ENCODE measurements around the gene QARS1. TPM values are rescaled to one million over a fixed set of nuclear protein-coding genes. Genes with fewer than 3 reads are reported as not detected.

The QARS1 gene
- total and polyA plus RNA-seq, 2 of the 13 experiments (the other 11 are each of a cell fraction or from before 2014, with no cell fraction given) = 307 to 327 TPM

DNA sequence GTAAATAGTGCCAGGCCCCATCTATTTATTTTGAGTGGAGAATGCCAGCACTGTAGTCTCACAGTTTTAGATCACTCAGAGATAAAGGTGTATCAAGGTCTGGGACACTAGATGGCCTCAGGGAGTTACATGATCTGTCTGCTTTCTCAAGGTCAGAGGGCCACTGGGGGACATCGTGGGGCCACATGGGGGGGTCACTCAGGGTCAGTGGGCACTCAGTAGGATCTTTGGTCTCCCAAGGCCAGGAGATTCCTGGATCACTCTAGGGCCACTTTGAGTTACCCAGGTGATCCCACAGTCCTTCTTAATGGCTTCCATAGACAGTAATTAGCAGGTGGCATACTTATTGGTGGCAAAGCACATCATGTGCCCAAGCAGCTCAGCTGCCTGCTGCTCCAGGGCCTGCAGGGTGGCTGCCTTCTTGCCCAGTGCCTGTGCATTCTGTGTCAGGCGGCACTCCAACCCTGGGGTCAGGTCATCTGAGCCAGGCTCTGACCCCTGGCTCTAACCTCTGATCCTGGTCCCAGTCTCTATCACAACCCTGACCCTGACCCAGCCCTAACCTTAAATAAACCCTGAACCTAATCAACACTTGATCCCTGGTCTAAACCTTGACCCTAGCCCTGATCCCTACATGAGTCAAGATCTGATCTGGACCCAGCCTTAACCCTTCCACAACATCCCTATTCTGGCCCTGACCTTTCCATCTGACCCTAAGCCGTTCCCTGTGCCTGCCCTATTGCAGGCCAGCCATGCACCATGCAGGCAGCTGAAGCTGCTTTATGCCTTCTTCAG, 30.1 kb upstream of the QARS1 start (continued):
- TF ChIP-seq GABPA (IDR thresholded peaks at IDR 0.05; ENCODE audit: low read depth, low read length) (no peak), GABPA (CRISPR knock-in tag; IDR thresholded peaks at IDR 0.05; ENCODE audit: low read depth) (peak; percentile 34), GLI4 (CRISPR knock-in tag; IDR thresholded peaks at IDR 0.05; ENCODE audit: borderline replicate concordance) (no peak), SAP130 (CRISPR knock-in tag; IDR thresholded peaks at IDR 0.05; ENCODE audit: low read depth) (no peak), DNMT3B (CRISPR knock-in tag; conservative IDR thresholded peaks at IDR 0.05) (no peak), ZNF256 (CRISPR knock-in tag; conservative IDR thresholded peaks at IDR 0.05) (no peak), TOPORS (CRISPR knock-in tag; IDR thresholded peaks at IDR 0.05) (0 out of 2 replicates have a peak, but pooled peaks have one; percentile 23), SALL2 (CRISPR knock-in tag; IDR thresholded peaks at IDR 0.05) (no peak), ISL2 (CRISPR knock-in tag; IDR thresholded peaks at IDR 0.05) (no peak), FOXK1 (CRISPR knock-in tag; IDR thresholded peaks at IDR 0.05; ENCODE audit: borderline replicate concordance, low read depth) (no peak), ZNF230 (CRISPR knock-in tag; IDR thresholded peaks at IDR 0.05) (no peak), SP2 (CRISPR knock-in tag; IDR thresholded peaks at IDR 0.05) (no peak), ZNF761 (CRISPR knock-in tag; conservative IDR thresholded peaks at IDR 0.05) (no peak), RBFOX2 (IDR thresholded peaks at IDR 0.05; ENCODE audit: low read depth, low read length) (no peak), ZNF20 (CRISPR knock-in tag; IDR thresholded peaks at IDR 0.05) (no peak), NPAS2 (CRISPR knock-in tag; IDR thresholded peaks at IDR 0.05; ENCODE audit: borderline replicate concordance) (no peak), ZNF567 (CRISPR knock-in tag; IDR thresholded peaks at IDR 0.05; ENCODE audit: borderline replicate concordance) (no peak), SCMH1 (CRISPR knock-in tag; IDR thresholded peaks at IDR 0.05; ENCODE audit: borderline replicate concordance) (no peak), ZNF883 (CRISPR knock-in tag; IDR thresholded peaks at IDR 0.05; ENCODE audit: not compliant biosample characterization) (peak; percentile 15), ZFP36L1 (CRISPR knock-in tag; IDR thresholded peaks at IDR 0.05) (no peak)
- TF ChIP-seq, protein P1, sequence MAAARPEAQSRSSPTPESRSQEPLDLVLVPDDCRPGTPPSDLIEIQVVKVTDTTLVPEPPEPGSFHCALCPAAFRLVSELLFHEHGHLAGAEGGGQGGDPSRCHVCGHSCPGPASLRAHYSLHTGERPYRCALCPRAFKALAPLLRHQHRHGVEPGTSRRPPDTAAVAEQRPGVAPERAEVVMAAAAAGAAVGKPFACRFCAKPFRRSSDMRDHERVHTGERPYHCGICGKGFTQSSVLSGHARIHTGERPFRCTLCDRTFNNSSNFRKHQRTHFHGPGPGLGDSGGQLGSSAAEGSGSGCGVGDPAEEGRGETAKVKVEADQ (CRISPR knock-in tag; IDR thresholded peaks at IDR 0.05; ENCODE audit: borderline replicate concordance) = no peak
- TF ChIP-seq, protein P2, sequence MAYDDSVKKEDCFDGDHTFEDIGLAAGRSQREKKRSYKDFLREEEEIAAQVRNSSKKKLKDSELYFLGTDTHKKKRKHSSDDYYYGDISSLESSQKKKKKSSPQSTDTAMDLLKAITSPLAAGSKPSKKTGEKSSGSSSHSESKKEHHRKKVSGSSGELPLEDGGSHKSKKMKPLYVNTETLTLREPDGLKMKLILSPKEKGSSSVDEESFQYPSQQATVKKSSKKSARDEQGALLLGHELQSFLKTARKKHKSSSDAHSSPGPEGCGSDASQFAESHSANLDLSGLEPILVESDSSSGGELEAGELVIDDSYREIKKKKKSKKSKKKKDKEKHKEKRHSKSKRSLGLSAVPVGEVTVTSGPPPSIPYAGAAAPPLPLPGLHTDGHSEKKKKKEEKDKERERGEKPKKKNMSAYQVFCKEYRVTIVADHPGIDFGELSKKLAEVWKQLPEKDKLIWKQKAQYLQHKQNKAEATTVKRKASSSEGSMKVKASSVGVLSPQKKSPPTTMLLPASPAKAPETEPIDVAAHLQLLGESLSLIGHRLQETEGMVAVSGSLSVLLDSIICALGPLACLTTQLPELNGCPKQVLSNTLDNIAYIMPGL (CRISPR knock-in tag; IDR thresholded peaks at IDR 0.05; ENCODE audit: borderline replicate concordance in 1 of 2, low read depth in 1 of 2) = 0 out of 4 replicates have a peak, but pooled peaks of 1 of the 2 experiments have one; percentile 43
- TF ChIP-seq, protein P3, sequence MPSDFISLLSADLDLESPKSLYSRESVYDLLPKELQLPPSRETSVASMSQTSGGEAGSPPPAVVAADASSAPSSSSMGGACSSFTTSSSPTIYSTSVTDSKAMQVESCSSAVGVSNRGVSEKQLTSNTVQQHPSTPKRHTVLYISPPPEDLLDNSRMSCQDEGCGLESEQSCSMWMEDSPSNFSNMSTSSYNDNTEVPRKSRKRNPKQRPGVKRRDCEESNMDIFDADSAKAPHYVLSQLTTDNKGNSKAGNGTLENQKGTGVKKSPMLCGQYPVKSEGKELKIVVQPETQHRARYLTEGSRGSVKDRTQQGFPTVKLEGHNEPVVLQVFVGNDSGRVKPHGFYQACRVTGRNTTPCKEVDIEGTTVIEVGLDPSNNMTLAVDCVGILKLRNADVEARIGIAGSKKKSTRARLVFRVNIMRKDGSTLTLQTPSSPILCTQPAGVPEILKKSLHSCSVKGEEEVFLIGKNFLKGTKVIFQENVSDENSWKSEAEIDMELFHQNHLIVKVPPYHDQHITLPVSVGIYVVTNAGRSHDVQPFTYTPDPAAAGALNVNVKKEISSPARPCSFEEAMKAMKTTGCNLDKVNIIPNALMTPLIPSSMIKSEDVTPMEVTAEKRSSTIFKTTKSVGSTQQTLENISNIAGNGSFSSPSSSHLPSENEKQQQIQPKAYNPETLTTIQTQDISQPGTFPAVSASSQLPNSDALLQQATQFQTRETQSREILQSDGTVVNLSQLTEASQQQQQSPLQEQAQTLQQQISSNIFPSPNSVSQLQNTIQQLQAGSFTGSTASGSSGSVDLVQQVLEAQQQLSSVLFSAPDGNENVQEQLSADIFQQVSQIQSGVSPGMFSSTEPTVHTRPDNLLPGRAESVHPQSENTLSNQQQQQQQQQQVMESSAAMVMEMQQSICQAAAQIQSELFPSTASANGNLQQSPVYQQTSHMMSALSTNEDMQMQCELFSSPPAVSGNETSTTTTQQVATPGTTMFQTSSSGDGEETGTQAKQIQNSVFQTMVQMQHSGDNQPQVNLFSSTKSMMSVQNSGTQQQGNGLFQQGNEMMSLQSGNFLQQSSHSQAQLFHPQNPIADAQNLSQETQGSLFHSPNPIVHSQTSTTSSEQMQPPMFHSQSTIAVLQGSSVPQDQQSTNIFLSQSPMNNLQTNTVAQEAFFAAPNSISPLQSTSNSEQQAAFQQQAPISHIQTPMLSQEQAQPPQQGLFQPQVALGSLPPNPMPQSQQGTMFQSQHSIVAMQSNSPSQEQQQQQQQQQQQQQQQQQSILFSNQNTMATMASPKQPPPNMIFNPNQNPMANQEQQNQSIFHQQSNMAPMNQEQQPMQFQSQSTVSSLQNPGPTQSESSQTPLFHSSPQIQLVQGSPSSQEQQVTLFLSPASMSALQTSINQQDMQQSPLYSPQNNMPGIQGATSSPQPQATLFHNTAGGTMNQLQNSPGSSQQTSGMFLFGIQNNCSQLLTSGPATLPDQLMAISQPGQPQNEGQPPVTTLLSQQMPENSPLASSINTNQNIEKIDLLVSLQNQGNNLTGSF (CRISPR knock-in tag; IDR thresholded peaks at IDR 0.05) = no peak
